Coronary artery (tissue), 2 donors: ENCODE data around the gene KMT2B.

Experiments
- DNase-seq: peaks from one replicate; pipeline ENCODE4 v3.0.0-alpha.2; 2017; ENCODE audit warnings: low spot score
- H3K27ac ChIP-seq, 2 donors: fragments of 200-600 bp; sonication (generic); one replicate each; pipeline ENCODE4 v1.5.1; 2016 to 2019
- H3K4me3 ChIP-seq: fragments of 200-600 bp; sonication (generic); 2 replicates; pipeline ENCODE4 v1.5.1; 2016; ENCODE audit warnings: mild to moderate bottlenecking, moderate library complexity
- CTCF ChIP-seq: fragments of 200-600 bp; sonication (generic); IDR thresholded peaks from one replicate; pipeline ENCODE4 v1.5.1; 2019; ENCODE audit warnings: antibody characterized with exemption

The KMT2B gene

GRCh38 chr19:35755550-35756376, 38.0 kb downstream of the KMT2B start:
- DNase-seq, result peak; percentile 98
- no peak for TF ChIP-seq CTCF
- H3K27ac ChIP-seq, result peak overlapping the region; percentile 100
- H3K4me3 ChIP-seq, result peak overlapping the region; percentile 79

- H3K4me3 ChIP-seq, result peak within 1 kb of the TSS; percentile 79
- peak within 1 kb of the TSS; percentile 100 for H3K27ac ChIP-seq
- DNase-seq, result peak; percentile 91
- no peak for TF ChIP-seq CTCF
Measured at GRCh38 chr19:35756377-35757230, 38.8 kb downstream of the KMT2B start, which contains the start of gene HSPB6. Gene HSPB6 (minus strand): TSS chr19:35757029. CDS start chr19:35757008, 21 bp downstream.

GRCh38 chr19:35757231-35757748, 39.5 kb downstream of the KMT2B start:
- peak overlapping the region; percentile 100 for H3K27ac ChIP-seq
- DNase-seq, result peak; percentile 99
- H3K4me3 ChIP-seq, result peak overlapping the region; percentile 79
- TF ChIP-seq CTCF, result no peak

- Histone ChIP-seq H3K4me3 (peak within 1 kb of the TSS; percentile 79), H3K27ac (peak within 1 kb of the TSS; percentile 100)
- TF ChIP-seq CTCF, result no peak
- peak; percentile 100 for DNase-seq
Measured at GRCh38 chr19:35757749-35758608, 40.2 kb downstream of the KMT2B start, which contains the start of gene PROSER3. Gene PROSER3 (plus strand): TSS chr19:35758176. CDS start chr19:35758216, 40 bp downstream.

- Histone ChIP-seq H3K27ac (no peak overlapping the region), H3K4me3 (no peak overlapping the region)
- DNase-seq, result no peak
- TF ChIP-seq CTCF, result no peak
Measured at GRCh38 chr19:35759697-35760096, 41.9 kb downstream of the KMT2B start.

- no peak for TF ChIP-seq CTCF
- no peak for DNase-seq
- H3K27ac ChIP-seq, result no peak overlapping the region
- no peak overlapping the region for H3K4me3 ChIP-seq
Measured at GRCh38 chr19:35760711-35761349, 43.0 kb downstream of the KMT2B start.
